VCaP (cell line): ENCODE data around the gene PDLIM5.
A peak's percentile ranks its signal among the peaks of the same experiment; 100 is the strongest.

Experiments
- H3K27ac ChIP-seq: fragments of 450-650 bp; 2 replicates; pipeline ENCODE4 v1.5.1; 2017
- CTCF ChIP-seq: fragments of 450-650 bp; conservative IDR thresholded peaks from 2 replicates; pipeline ENCODE4 v1.5.1; 2017; ENCODE audit warnings: mild to moderate bottlenecking, moderate library complexity

PDLIM5 gene

GRCh38 chr4:94583914-94584641, 132.3 kb downstream of the PDLIM5 start:
- TF ChIP-seq CTCF = no peak
- no peak overlapping the region for H3K27ac ChIP-seq

- H3K27ac ChIP-seq = no peak overlapping the region
- no peak for TF ChIP-seq CTCF
These were observed 137.4 kb downstream of the PDLIM5 start for GRCh38 chr4:94588896-94589693.

GRCh38 chr4:94590493-94590892, 138.8 kb downstream of the PDLIM5 start:
- H3K27ac ChIP-seq = no peak overlapping the region
- TF ChIP-seq CTCF = no peak

GRCh38 chr4:94591289-94591688, 139.5 kb downstream of the PDLIM5 start:
- no peak overlapping the region for H3K27ac ChIP-seq
- TF ChIP-seq CTCF = no peak

GRCh38 chr4:94595013-94595412, 143.3 kb downstream of the PDLIM5 start:
- peak overlapping the region; percentile 25; the same call in 1 of the 2 replicates for H3K27ac ChIP-seq
- no peak for TF ChIP-seq CTCF

- TF ChIP-seq CTCF = peak; percentile 78
- H3K27ac ChIP-seq = no peak overlapping the region
These were observed 144.2 kb downstream of the PDLIM5 start for GRCh38 chr4:94595880-94596483.

- H3K27ac ChIP-seq = no peak overlapping the region
- no peak for TF ChIP-seq CTCF
These were observed 147.0 kb downstream of the PDLIM5 start for GRCh38 chr4:94598758-94599157.
